ENCODE results near the gene TAT. TPM values are rescaled to one million over a fixed set of nuclear protein-coding genes. Genes with fewer than 3 reads are reported as not detected.

The TAT gene
- total RNA-seq, 1 experiment from 2014 or later, result not detected

DNA sequence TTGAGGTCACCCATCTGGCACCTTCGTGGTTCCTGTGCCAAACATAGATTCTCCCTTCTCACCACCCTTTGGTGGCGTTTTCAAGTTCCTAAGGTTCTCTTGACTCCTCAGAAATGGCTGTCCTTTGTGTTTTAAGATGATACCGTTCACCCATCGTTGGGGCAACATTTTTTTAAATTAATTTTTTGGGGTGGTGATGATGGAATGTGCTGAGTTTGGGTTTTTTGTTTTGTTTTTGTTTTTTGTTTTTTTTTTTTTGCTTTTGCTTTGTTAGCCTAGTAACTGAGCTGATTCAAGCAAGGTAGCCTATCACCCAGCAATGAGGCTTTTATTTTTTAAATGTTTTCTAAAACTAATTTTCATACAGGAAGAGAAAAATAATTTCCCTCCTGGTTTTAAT is 48.0 kb downstream of the TAT start:
- CTCF ChIA-PET, result interaction anchor here (0.6 to 4.4 kb wide), 6 partner anchors 10 to 170 kb away, joined by 3 to 25 read pairs (median 8); partner anchors contain the start of gene CALB2

DNA sequence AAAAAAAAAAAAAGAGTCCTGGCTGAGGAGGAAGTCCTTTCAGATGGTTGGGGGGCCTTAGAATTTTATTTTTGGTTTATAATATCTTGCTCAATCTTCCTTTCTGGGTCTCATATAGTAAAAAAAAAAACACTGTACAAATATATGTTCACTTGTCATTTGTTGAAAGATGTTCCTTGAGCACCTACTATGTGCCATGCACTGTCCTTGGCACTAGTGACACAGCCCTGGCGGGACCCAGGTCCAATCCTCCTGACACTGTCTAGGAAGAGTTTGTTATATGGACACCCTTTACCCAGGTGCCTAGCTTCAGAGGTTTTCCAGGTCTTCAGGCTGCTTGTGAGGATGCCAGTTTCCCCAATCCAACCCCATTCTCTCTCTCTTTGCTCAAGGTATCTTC is 48.6 kb downstream of the TAT start:
- peaks cover 10% of the 10 kb centered on the region for H3K4me1 Mint-ChIP-seq (ENCODE audit: insufficient read depth, unreplicated experiment)
- no peaks in the 10 kb centered on the region for H3K36me3 Mint-ChIP-seq (ENCODE audit: insufficient read depth, unreplicated experiment)
- ChIA-PET POLR2A (no interaction called here), CTCF (interaction anchor here (0.6 to 4.4 kb wide), 3 partner anchors 11 to 28 kb away, joined by 6 to 20 read pairs (median 12); no protein-coding TSS in a partner anchor)
- DNase-seq (ENCODE audit: unreplicated experiment), result no peak
- no peaks in the 10 kb centered on the region for H3K27me3 Mint-ChIP-seq (ENCODE audit: insufficient read depth, unreplicated experiment)
- TF ChIP-seq, protein P1, sequence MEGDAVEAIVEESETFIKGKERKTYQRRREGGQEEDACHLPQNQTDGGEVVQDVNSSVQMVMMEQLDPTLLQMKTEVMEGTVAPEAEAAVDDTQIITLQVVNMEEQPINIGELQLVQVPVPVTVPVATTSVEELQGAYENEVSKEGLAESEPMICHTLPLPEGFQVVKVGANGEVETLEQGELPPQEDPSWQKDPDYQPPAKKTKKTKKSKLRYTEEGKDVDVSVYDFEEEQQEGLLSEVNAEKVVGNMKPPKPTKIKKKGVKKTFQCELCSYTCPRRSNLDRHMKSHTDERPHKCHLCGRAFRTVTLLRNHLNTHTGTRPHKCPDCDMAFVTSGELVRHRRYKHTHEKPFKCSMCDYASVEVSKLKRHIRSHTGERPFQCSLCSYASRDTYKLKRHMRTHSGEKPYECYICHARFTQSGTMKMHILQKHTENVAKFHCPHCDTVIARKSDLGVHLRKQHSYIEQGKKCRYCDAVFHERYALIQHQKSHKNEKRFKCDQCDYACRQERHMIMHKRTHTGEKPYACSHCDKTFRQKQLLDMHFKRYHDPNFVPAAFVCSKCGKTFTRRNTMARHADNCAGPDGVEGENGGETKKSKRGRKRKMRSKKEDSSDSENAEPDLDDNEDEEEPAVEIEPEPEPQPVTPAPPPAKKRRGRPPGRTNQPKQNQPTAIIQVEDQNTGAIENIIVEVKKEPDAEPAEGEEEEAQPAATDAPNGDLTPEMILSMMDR (IDR thresholded peaks at IDR 0.05; ENCODE audit: unreplicated experiment), result no peak
- no peak overlapping the region for H3K4me3 Mint-ChIP-seq (ENCODE audit: unreplicated experiment)
- no TSS peak for BruUV-seq (replicated peaks)
- H3K9me3 Mint-ChIP-seq (ENCODE audit: unreplicated experiment), result no peaks in the 10 kb centered on the region
- intact Hi-C loops (cut with micrococcal nuclease), result no loop called here
- no peak overlapping the region for H3K27ac Mint-ChIP-seq (ENCODE audit: low read depth, unreplicated experiment)

More for the DNA sequence above, 48.0 kb downstream of the TAT start:
- BruUV-seq (replicated peaks), result no TSS peak
- Mint-ChIP-seq H3K36me3 (ENCODE audit: insufficient read depth, unreplicated experiment) (no peaks in the 10 kb centered on the region), H3K27ac (ENCODE audit: low read depth, unreplicated experiment) (no peak overlapping the region), H3K4me3 (ENCODE audit: unreplicated experiment) (no peak overlapping the region), H3K4me1 (ENCODE audit: insufficient read depth, unreplicated experiment) (peaks cover 10% of the 10 kb centered on the region), H3K9me3 (ENCODE audit: unreplicated experiment) (no peaks in the 10 kb centered on the region), H3K27me3 (ENCODE audit: insufficient read depth, unreplicated experiment) (no peaks in the 10 kb centered on the region)
- intact Hi-C loops (cut with micrococcal nuclease), result no loop called here
- no peak for DNase-seq (ENCODE audit: unreplicated experiment)
- TF ChIP-seq, protein P1 (IDR thresholded peaks at IDR 0.05; ENCODE audit: unreplicated experiment), result no peak
- POLR2A ChIA-PET, result no interaction called here

DNA sequence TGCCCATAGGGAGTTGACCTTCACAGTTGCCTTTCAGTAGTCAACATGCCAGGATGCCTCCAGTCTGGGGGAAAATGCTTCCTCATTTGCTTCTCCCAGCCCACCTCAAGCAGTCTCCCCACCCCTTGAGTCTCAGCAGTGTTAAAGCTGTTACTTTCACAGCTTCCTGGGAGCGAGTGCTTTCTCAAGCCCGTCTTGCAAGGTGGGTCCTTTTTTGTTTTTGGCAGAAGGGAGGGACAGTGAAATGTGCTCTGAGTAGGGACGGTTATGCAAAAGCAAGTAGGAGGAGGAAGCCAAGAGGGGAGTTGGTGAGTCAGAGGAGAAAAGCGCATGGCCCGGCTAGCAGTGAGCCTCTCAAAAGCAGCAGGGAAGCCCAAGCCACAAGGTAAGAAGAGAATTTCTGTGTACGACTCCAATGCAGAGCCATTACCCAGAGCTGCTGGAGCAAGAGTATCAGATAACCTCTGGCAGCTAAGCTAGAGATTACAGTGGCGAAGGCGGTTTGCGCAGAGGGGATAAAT is 50.7 kb downstream of the TAT start, which contains the start of gene CHST4:
Gene CHST4, plus strand, starts transcription at position 316 of the 521 bp plus-strand sequence. CDS start 10,252 bp downstream, outside the sequence.
- intact Hi-C loops (cut with micrococcal nuclease), result no loop called here
- POLR2A ChIA-PET, result interaction anchor here (0.7 to 1.3 kb wide), 6 partner anchors 21 to 260 kb away, joined by 3 to 4 read pairs (median 3); partner anchors contain the start of gene ZNF23

More for the DNA sequence above, 50.7 kb downstream of the TAT start, which contains the start of gene CHST4:
- no peaks in the 10 kb centered on the region for H3K36me3 Mint-ChIP-seq (ENCODE audit: insufficient read depth, unreplicated experiment)
- TF ChIP-seq, protein P1 (IDR thresholded peaks at IDR 0.05; ENCODE audit: unreplicated experiment), result no peak
- no peaks in the 10 kb centered on the region for H3K9me3 Mint-ChIP-seq (ENCODE audit: unreplicated experiment)
- peak; percentile 70 for DNase-seq (ENCODE audit: unreplicated experiment)
- CTCF ChIA-PET, result interaction anchor here (0.7 to 2.2 kb wide), 9 partner anchors 10 to 113 kb away, joined by 3 to 20 read pairs (median 4); no protein-coding TSS in a partner anchor
- H3K27ac Mint-ChIP-seq (ENCODE audit: low read depth, unreplicated experiment), result no peak within 1 kb of the TSS
- H3K4me1 Mint-ChIP-seq (ENCODE audit: insufficient read depth, unreplicated experiment), result peaks cover 10% of the 10 kb centered on the region
- no peaks in the 10 kb centered on the region for H3K27me3 Mint-ChIP-seq (ENCODE audit: insufficient read depth, unreplicated experiment)
- H3K4me3 Mint-ChIP-seq (ENCODE audit: unreplicated experiment), result no peak within 1 kb of the TSS
- BruUV-seq (replicated peaks), result no TSS peak

Data from MCF 10A (cell line).